Uterus (tissue), 2 donors: ENCODE data around the gene CP.

Experiments used
- POLR2A ChIP-seq, 2 donors: fragments of 450-650 bp; IDR thresholded peaks; one replicate each; pipeline ENCODE4 v1.6.1; 2016; ENCODE audit warnings: antibody characterized with exemption in 2 of 2, mild to moderate bottlenecking in 1 of 2, moderate library complexity in 1 of 2
- TF ChIP-seq, protein P1 (sequence below), 4 experiments: fragments of 200-600 bp in 2 of 4; fragments of 450-650 bp in 2 of 4; sonication (generic) in 2 of 4; IDR thresholded peaks; one replicate each; pipeline ENCODE4 v1.5.1; 2016 to 2019; ENCODE audit warnings: antibody characterized with exemption in 4 of 4, mild to moderate bottlenecking in 2 of 4, moderate library complexity in 1 of 4

- TF ChIP-seq, protein P1, sequence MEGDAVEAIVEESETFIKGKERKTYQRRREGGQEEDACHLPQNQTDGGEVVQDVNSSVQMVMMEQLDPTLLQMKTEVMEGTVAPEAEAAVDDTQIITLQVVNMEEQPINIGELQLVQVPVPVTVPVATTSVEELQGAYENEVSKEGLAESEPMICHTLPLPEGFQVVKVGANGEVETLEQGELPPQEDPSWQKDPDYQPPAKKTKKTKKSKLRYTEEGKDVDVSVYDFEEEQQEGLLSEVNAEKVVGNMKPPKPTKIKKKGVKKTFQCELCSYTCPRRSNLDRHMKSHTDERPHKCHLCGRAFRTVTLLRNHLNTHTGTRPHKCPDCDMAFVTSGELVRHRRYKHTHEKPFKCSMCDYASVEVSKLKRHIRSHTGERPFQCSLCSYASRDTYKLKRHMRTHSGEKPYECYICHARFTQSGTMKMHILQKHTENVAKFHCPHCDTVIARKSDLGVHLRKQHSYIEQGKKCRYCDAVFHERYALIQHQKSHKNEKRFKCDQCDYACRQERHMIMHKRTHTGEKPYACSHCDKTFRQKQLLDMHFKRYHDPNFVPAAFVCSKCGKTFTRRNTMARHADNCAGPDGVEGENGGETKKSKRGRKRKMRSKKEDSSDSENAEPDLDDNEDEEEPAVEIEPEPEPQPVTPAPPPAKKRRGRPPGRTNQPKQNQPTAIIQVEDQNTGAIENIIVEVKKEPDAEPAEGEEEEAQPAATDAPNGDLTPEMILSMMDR (IDR thresholded peaks at IDR 0.05) = no peak
- TF ChIP-seq POLR2A (IDR thresholded peaks at IDR 0.05) = no peak
Measured at GRCh38 chr3:149258714-149259113, 37.1 kb upstream of the CP start.
